Measurements from ENCODE around the gene TTC32. TPM values are rescaled to one million over a fixed set of nuclear protein-coding genes. Genes with fewer than 3 reads are reported as not detected.

TTC32 gene
- total RNA-seq, 2 donors from 2014 or later = 3.7 to 6.6 TPM

DNA sequence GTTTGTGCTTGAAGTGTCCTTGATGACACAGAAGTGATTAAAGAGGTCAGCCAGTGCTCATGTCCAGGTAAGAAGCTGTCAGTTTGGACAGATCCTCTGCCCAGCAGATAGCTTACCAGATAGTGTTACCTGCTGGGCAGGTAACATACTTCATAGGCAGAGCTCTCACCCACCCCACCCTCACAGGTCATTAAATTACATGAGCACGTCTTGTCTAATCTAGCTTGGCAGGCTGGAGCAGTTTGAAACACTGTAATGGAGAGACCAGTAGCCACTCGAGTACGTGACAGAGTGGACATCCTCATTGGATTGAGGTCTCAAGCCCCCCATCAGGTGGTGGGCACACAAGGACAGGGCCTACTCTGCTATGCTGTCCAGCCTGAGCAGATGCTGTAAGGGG is 27.1 kb downstream of the TTC32 start:
- Histone ChIP-seq H3K4me1 (no peaks in the 10 kb centered on the region), H3K27me3 (no peaks in the 10 kb centered on the region), H3K4me3 (no peak overlapping the region), H3K27ac (no peak overlapping the region), H3K36me3 (no peaks in the 10 kb centered on the region), H3K9me3 (no peaks in the 10 kb centered on the region)
- DNase-seq (ENCODE audit: low spot score) = no peak
- TF ChIP-seq, protein P1, sequence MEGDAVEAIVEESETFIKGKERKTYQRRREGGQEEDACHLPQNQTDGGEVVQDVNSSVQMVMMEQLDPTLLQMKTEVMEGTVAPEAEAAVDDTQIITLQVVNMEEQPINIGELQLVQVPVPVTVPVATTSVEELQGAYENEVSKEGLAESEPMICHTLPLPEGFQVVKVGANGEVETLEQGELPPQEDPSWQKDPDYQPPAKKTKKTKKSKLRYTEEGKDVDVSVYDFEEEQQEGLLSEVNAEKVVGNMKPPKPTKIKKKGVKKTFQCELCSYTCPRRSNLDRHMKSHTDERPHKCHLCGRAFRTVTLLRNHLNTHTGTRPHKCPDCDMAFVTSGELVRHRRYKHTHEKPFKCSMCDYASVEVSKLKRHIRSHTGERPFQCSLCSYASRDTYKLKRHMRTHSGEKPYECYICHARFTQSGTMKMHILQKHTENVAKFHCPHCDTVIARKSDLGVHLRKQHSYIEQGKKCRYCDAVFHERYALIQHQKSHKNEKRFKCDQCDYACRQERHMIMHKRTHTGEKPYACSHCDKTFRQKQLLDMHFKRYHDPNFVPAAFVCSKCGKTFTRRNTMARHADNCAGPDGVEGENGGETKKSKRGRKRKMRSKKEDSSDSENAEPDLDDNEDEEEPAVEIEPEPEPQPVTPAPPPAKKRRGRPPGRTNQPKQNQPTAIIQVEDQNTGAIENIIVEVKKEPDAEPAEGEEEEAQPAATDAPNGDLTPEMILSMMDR (IDR thresholded peaks at IDR 0.05) = no peak

DNA sequence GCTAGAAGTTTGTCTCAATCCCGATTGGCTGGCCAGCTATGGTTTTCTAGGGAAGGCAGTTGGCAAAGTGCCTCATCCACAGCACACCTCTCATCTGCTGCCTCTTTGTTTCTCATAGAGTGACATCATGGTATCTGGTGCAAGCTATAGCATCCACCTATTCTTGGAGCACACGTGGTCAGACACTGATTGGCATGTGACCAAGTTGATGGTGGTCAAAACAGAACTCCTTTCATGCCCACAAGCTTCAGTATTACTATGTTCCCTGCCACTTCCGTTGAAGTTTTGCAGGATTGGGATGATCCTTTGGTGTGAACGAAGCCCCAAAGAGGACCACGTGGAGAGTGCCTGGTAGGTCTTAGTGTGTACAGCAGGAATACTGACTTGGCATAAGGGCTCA is 28.8 kb downstream of the TTC32 start:
- Histone ChIP-seq H3K9me3 (no peaks in the 10 kb centered on the region), H3K27me3 (no peaks in the 10 kb centered on the region), H3K36me3 (no peaks in the 10 kb centered on the region), H3K4me3 (no peak overlapping the region), H3K27ac (no peak overlapping the region), H3K4me1 (peaks cover 0 to 11% of the 10 kb centered on the region in 2 donors)
- TF ChIP-seq, protein P1 (IDR thresholded peaks at IDR 0.05) = no peak
- DNase-seq (ENCODE audit: low spot score) = no peak

DNA sequence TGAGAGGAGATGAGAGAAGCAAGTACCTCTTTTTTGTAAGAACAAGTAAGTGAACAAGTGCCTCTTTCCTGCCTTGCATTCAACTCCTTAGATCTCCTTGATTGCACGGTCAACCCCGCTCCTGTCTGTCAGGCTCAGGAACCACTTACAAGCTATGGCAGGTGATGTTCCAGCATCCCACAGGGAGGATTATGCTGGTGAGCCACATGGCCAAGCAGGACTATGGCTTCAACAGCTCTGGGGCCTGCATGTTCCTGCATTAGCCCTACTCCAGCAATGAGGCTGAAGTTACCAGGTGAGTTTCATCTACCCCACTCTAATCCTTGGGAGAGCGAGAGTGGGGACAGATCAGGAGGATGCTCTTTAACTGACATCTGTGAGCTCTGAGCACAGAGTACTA is 29.5 kb downstream of the TTC32 start:
- Histone ChIP-seq H3K4me1 (peaks cover 0 to 11% of the 10 kb centered on the region in 2 donors), H3K36me3 (no peaks in the 10 kb centered on the region), H3K27me3 (no peaks in the 10 kb centered on the region), H3K4me3 (no peak overlapping the region), H3K27ac (no peak overlapping the region), H3K9me3 (no peaks in the 10 kb centered on the region)
- TF ChIP-seq, protein P1 (IDR thresholded peaks at IDR 0.05) = no peak
- no peak for DNase-seq (ENCODE audit: low spot score)

DNA sequence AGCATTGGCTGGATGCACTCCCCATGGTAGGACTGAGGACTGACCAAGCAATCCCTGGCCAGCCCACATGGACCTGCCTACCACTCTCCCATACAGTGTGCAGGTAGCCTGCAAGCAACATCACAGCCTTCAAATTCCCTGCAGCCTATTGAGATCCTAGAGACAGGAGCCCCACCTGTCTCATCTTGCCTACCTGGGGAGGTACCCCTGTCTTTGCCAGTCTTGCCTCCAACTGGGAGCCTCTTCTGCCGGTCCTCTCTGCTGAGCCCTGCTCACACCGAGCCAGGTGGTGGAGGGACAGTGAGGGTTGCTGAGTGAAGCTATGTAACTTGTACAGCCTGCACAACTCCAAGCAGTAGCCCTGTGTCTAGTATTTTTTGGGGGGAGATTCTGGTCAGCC is 29.9 kb downstream of the TTC32 start:
- H3K36me3 ChIP-seq = no peaks in the 10 kb centered on the region
- H3K4me1 ChIP-seq = peaks cover 0 to 11% of the 10 kb centered on the region in 2 donors
- TF ChIP-seq, protein P1 (IDR thresholded peaks at IDR 0.05) = no peak
- no peaks in the 10 kb centered on the region for H3K27me3 ChIP-seq
- H3K9me3 ChIP-seq = no peaks in the 10 kb centered on the region
- H3K27ac ChIP-seq = no peak overlapping the region
- DNase-seq (ENCODE audit: low spot score) = no peak
- H3K4me3 ChIP-seq = no peak overlapping the region

DNA sequence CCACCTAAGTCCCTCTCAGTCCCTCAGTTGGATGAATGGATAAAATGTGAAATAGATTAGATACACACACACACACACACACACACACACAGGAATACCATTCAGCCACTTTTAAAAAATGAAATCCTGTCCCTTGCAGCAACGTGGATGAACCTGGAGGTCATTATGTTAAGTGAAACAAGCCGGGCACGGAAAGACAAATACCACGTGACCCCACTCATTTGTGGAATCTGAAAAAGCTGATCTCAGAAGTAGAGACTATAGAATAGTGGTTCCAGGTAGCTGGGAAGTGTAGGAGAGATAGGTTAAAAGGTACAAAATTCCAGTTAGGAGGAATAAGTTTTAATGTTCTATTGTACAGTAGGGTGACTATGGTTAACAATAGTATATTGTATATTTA is 31.0 kb downstream of the TTC32 start:
- H3K9me3 ChIP-seq = no peaks in the 10 kb centered on the region
- H3K4me3 ChIP-seq = no peak overlapping the region
- no peak for DNase-seq (ENCODE audit: low spot score)
- H3K27me3 ChIP-seq = no peaks in the 10 kb centered on the region
- no peak overlapping the region for H3K27ac ChIP-seq
- peaks cover 0 to 11% of the 10 kb centered on the region in 2 donors for H3K4me1 ChIP-seq
- H3K36me3 ChIP-seq = no peaks in the 10 kb centered on the region
- TF ChIP-seq, protein P1 (IDR thresholded peaks at IDR 0.05) = no peak

Data from right atrium auricular region (tissue), 2 donors.